ENCODE results near the gene ZNF555.
A peak's percentile ranks its signal among the peaks of the same experiment; 100 is the strongest.
"Not testable (repeated sequence)": the region's sequence is repeated elsewhere in the genome, so short reads cannot be mapped to it uniquely, and the experiment has no call there.

ZNF555 gene

DNA sequence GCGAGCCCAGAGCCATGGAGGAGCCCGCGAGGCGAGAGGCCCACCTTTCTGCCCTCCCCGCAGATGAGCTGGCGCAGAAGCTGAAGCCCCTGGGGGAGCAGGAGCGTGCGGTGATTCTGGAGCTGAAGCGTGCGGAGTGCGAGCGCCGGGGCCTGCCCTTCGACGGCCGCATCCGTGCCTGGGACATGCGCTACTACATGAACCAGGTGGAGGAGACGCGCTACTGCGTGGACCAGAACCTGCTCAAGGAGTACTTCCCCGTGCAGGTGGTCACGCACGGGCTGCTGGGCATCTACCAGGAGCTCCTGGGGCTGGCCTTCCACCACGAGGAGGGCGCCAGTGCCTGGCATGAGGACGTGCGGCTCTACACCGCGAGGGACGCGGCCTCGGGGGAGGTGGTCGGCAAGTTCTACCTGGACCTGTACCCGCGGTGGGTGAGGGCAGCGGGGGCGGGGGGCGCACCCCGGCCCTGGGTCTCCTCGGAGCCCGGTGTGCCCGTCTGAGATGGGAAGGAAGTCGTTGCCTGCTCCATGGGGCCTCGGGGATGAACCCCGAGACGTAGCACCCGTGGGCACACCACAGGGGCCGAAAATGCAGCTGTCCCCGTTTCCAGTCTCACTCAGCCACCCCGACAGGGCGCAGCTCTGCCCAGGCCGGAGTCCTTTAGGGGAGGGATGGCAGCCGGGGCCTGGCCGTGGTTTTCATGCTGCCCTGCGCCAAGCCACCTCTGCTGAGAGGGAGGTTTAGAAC, 33.7 kb upstream of the ZNF555 start:
- DNase-seq: no peak

DNA sequence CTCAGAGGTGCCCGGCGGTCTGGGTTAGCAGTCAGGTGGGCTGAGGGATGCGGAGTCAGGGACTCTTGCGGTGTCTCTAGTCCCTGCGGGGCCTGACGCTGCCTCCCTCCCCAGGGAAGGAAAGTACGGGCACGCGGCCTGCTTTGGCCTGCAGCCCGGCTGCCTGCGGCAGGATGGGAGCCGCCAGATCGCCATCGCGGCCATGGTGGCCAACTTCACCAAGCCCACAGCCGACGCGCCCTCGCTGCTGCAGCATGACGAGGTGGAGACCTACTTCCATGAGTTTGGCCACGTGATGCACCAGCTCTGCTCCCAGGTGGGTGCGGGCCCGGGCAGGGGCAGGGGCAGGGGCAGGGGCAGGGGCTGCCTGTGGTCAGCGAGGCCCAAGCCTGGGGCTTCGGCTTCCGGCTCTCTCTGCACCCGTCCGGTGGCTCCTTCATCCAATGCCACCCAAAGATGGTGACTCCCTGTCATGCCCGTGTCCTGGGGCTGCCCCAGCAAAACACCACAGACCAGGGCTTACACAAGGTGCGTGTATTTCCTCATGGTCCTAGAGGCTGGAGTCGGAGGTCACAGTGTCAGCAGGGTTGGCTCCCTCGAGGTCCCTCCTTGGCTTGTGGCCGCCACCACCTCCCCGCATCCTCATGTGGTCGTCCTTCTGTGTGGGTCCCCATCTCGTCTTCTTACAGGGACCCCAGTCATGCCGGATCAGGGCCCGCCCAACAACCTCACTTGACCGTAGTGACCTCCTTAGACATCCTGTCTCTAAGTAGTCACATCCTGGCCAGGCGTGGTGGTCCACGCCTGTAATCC, 32.9 kb upstream of the ZNF555 start:
- no peak for DNase-seq

DNA sequence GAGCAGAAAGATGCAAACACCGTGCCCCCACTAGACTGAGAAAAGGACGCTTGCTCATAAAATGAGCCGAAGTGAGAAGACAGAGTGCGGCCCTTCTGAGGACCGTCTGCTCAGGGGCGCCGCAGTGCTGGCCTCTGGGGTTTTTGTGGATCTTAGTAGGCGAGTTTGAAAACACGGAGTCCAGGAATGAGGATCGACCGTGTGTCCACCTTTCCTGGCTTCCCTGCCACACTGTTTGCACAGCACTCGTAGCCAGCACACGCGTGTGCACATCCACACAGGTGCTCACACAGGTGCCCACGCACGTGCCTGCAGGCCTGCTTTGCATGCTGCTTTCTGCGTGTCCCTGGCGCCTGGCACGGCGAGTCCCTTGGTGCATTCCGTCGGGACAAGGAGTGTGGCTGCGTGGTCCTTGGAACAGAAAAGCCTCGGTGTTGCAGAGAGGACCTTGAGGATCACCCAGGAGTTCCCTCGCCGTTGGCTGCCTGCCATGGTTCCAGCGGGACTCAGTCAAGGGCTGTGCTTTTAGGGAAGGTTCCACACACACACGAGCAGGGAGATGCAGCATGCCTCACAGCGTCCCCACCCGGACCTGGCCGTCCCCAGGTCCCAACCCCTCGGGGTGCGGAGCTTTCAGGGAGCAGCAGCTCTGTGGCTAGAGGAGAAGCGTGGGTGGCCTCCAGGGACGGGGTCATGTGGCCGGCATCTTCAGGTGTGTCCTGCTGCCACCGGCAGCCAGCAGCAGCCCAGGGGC, 31.7 kb upstream of the ZNF555 start:
- no peak for DNase-seq

DNA sequence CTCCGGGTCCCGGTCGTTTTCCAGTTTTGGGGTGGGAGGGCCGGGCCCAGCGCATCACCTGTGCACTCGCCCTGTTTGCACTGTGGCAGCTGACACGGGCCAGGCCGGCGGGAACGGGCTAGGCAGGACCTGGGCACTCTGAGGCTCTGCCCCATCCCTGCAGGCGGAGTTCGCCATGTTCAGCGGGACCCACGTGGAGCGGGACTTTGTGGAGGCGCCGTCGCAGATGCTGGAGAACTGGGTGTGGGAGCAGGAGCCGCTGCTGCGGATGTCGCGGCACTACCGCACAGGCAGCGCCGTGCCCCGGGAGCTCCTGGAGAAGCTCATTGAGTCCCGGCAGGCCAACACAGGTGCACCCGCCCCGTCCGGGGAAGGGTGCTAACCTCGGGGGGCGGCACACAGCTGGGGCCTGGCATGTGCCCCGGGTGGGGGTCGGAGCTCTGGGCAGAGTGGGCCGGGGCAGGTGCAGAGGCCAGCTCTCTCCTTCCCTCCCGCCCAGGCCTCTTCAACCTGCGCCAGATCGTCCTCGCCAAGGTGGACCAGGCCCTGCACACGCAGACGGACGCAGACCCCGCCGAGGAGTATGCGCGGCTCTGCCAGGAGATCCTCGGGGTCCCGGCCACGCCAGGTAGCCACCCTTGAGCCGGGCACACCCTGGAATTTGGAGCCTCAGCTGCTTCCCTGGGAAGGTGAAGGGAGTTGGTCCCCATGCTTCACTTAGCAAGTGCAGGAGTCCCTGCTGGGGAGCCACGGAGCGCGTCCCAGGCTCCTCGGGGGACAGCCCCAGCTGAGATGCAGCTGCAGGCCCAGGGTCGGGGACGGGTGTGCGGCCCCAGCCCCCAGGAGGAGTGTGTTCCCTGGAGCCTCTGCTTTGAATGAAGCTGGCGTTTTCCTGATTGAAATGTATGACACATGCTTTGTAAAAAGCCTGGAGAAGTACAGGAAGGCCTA, 30.9 kb upstream of the ZNF555 start:
- no peak for DNase-seq

DNA sequence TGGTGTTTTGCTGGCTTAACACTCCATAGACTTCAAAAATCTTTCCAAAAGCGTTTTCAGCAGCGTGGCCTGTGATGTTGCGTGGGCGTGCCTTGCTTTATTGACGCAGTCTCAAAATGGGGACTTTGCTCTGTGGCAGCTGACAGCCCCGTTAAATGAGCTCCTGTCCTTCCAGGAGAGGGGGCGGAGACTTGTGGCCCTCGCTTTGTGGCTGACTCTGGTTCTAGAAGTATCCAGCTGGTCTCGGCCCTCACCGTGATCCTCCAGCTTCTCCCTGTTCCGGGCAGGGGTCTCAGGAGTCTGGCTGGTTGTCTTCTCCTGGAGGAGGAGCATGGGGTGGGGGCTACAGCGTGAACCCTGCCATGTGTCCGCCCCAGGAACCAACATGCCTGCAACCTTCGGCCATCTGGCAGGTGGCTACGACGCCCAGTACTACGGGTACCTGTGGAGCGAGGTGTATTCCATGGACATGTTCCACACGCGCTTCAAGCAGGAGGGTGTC, 30.0 kb upstream of the ZNF555 start:
- no peak for DNase-seq

DNA sequence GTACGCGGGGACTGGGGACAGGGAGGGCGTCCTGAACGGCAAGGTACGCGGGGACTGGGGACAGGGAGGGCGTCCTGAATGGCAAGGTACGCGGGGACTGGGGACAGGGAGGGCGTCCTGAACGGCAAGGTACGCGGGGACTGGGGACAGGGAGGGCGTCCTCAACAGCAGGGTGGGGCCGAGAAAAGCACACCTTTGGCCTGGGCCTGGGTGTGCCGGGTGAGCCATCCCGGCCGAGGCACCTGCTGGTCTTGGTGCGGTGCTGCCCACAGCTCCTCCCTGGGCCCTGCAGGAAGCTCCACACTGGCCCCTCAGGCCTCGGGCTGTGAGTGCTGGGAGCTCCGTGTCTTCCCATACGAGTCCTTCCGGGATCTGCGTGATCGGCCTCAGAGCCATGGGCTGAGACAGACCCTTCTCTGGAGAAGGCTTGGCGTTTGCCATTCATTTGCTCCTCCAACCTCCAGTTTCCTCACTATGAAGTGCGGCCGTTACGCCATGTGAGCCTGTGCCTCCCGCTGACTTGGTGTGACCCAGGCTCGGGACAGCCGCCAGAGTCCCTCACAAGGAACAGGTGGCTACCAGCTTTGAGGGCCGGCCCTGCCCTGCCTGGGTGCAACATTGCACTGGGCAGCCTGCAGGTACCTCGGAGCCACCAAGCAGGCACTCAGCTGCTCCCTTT, 29.4 kb upstream of the ZNF555 start:
- DNase-seq: no peak

DNA sequence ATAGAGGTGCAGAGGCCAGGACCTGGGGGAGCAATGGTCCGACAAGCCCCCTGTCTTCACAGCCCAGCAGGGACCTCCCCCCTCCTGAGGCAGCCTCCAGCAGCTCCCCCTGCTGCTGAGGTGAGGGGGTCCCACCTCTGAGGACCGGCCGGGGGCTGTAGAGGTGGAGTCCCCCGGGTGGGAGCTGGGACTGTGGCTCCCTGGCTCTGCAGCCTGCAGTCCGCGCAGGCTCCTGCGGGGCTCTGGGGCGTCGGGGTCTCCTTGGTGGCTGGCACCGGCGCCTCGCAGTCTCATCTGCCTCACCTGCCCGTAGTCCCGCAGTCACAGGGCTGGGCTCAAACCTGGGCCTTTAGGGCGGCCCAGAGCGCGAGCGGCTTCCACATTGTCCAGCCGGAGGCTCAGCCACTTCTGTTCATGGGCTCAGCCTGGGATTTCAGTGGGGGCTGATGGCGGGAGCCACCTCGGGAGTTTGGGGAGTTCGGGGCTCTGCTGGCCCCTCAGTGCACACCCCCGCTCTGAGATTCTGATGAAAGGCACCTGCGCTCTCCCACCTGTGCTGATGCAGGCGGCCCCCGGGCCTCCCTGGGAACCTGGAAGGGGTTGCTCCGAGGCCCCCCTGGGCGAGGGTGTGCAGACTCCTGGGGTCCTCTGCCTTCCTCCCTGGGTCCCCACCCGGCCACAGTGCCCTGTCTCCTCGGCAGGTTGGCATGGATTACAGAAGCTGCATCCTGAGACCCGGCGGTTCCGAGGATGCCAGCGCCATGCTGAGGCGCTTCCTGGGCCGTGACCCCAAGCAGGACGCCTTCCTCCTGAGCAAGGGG, 28.7 kb upstream of the ZNF555 start:
- DNase-seq: no peak

DNA sequence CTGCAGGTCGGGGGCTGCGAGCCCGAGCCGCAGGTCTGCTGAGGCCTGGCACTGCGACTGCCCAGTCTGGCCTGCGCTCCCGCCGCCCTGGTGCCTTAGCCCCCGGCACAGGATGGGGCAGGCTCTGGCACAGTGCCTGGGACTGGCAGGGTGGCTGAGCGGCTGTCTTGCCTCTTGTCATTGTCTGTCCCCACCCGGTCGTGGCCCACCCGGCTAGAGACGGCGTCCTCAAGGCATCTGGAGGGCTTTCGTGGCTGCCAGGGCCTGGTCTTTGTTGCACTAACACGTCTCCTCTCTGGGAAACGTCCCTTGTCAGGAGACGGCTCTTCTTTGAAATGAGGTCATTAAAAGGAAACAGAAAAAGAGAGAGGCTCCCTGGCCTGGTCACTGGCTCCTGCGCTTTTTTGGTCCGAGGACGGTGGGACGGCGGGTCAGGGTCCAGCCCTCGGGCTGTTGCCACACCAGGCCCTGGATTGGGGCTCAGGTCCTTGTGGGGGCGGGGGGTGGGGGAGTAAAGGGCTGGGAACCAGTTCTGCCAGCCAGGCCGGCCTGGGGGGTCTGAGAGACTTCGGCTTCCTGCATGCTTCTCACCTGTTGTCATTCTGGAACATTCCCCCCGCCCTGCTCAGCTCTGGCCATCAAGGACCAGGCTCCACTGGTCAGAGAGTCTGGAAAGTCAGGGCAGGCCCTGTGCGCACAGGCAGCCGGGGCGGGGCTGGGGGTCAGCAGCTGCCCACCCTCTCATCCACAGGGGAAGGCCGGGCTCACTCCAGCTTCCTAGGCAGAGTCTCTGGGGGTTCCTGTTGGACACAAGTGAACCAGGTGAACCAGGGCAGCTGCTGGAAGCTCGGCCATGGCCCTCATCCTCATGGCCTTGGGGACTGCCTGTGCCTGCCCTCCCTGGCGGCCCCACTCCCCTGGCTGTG, 27.8 kb upstream of the ZNF555 start:
- DNase-seq: no peak

DNA sequence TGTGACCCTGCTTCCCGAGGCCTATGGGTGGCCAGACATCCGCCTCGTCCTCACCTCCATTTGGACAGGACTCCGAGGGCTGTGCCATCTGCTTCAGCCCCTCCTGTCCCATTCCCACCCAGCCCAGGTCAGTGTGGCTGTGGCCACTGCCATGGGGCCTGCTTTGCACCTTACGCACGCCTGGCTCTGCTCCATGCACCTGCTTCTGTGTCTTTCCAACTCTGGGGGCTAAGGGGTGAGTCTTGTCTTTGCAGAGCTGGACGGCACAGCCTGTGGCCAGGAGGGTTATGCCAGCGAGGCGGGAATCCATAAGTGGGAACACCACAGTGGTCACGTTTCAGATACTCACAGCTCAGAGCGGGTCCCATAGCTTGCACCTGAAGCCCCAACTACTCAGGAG, 26.8 kb upstream of the ZNF555 start:
- no peak for DNase-seq

DNA sequence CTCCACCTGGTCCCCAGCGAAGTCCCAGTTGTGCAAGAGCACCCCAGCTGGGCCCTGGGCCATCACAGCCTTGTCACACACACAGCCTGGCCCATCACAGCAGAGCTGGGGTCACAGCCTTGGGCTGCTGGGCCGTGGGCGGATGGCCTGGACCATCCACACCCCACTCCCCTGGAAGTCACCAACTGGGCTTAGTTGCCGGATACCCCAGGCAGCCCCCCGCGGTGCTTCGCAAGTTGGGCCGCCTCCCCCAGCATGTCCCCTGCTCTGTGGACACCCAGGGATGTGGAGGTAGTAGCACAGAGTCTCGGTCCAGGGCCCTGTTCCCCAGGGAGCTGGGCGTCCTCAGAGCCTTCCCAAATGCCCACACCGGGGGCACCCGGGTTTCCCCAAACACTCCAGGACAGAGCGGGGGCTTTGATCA, 26.1 kb upstream of the ZNF555 start:
- DNase-seq: no peak

DNA sequence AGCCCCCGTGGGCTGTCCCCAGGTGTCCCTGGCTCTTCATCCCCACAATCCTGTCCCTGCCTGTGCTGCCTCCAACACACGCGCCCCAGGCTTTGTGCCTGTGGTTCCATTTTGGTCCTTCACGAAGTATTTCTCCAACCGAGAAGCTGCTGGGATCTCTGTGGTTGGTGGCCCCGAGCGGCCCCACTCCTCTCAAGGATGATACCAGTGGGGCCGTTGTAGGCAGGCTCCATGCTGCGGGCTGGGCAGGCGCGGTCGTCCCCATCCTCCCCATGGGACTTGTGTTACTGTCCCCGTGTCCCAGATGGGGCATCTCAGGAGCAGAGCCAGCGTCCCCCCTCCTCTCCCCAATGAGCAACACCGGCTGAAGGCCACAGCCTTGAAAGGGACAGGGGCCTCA, 25.4 kb upstream of the ZNF555 start:
- DNase-seq: no peak

DNA sequence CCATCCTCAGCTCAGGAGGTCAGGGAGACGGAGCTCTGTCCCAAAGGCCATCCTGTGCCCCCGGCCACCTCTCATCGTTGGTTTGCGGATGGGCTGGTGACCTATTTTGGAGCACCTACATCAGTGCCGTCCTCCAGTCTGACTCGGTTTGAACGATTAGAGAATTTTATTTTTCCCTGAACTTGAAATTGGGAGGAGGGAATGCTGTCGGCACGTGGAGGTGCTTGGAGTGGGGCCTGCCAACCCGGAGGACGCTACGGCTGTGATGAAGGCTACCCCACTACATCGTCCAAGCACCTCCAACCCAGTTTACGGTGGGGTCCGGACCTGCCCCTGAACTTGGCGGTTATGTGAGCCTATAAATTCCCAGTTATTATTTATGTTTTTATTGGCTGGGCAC, 24.6 kb upstream of the ZNF555 start:
- no peak for DNase-seq

DNA sequence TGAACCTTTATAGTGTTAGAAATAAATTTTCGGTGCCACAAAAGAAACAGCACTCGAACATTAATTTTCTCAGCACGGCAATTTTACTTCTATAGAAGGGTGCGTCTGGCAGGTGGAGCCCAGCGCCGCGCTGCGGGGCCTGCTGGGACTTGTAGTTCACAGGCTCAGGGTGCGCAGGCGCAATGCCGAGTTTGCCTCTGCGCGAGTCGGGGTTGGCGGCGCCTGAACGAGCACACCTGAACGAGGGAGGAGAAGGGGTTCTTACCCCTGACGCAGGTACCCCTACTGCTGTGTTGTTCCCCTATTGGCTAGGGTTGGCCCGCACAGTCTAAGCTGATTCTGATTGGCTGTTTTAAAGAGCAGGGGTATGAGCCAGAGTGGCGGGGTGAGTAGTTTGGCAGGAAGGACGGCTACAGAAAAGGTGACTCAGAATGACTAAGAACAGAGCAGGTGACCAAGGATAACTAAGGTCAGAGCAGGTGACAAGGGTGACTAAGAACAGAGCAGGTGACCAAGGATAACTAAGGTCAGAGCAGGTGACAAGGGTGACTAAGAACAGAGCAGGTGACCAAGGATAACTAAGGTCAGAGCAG, 23.9 kb upstream of the ZNF555 start:
- DNase-seq: not testable (repeated sequence)

DNA sequence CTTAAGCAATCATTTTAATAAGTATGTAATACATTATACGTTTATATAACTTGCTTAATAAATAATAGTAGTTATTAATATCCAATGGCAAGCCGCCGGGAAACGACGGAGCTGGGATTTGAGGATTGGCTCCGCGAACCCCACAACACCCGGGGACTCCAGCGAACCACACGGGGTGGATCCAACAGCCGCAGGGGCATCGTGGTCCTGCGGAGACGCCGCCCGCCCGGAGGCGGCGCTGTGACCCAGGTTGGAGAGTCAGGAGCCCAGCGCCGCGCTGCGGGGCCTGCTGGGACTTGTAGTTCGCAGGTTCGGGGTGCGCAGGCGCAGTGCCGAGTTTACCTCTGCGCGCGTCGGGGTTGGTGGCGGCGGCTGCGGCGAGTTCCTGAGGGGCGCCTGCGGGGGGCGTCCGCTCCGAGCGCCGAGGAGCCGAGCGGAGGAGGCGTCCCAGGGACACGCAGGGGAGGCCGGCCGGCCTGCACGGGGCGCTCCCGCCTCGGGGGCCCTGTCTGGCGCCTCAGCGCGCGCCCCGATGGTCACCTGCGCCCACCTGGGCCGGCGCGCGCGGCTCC, 21.6 kb upstream of the ZNF555 start, which contains the start of gene ZNF554:
ZNF554 (plus strand) TSS at position 329 of the 572 bp plus-strand sequence; CDS start at position 533, 204 bp downstream.
- peak; percentile 94 for DNase-seq

DNA sequence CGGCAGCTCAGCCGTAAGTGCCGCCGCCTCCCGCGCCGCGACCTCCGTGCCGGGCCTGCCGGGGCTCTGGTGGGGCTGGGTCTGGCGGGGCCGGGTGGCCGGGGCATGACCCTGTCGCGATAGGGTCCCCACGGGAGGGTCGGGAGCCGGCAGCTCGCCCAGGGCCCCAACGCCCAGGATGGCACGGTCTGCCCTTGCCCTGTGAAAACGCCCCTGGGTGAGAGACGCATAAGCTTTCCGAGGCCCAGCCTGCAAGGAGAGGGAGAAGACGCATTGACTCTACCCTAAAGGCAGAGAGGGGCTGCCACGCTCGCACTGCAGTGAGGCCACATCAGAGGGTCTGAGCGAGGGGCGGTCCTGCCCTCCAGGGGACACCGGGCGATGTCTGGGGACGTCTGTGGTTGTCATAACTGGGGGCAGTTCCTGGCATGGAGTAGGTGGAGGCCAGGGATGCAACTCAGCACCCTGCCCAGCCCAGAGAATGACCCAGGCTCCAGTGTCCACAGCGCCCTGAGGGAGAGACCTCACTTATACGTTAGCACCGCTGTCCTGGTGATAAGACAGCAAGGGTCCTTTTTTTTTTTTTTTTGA, 21.1 kb upstream of the ZNF555 start:
- no peak for DNase-seq

DNA sequence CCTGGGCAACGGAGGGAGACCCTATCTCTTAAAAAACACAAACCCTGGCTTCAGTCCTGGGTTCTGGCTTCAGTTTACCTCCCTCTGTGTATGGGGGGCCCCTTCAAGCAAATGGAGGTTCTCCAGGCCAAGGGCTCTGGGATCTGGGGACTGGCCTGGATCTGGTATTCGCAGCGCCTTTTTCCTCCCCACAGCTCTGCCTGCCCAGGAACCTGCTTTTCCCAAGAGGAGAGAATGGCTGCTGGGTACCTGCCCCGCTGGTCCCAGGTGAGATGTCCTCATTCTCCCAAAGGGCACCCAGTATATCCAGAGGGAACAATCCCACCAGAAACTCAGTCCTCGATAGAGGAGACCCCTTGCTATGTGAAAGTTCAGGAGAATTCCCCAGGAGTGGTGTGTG, 18.4 kb upstream of the ZNF555 start:
- no peak for DNase-seq

DNA sequence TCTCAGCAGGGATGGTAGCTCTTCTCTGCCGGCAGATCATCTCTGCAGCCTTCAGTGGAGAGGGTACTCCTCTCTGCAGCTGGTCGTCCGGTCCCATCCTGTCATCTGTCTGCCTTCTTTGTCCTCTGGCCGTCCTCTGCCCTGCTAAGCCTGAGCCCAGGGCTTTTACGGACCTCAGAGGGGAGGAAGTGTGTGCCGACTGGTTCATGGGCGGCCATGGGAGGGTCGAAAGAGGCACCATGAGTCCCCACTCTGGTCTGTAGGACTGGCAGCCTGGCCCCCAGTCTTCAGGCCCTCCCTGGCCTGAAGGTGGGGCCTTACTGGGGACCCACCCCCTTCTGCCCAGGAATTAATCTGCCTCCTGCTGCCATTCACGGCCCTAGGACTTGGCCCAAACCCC, 17.6 kb upstream of the ZNF555 start:
- no peak for DNase-seq

DNA sequence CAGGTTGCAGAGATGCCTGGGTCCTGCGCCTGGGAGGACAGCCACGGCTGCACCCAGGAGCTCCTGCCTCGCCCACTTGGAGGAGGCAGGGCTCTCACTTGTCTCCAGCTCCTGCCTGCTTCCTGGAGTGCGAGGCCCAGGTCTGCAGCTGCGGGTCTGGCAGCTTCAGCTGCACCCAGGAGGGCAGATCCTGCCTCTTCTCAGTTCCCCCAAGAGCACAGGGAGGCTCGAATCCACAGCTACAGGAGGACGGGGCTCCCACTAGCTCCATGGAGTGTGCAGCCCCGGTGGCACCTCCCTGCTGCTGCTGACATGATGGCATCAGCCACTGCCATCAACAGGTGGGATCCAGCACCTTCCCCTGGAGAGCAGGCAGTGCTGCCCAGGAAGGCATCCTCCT, 17.1 kb upstream of the ZNF555 start:
- no peak for DNase-seq
